ENCODE results near the gene COMMD10. TPM values are rescaled to one million over a fixed set of nuclear protein-coding genes. Genes with fewer than 3 reads are reported as not detected.

Gene COMMD10
- total RNA-seq, 4 donors from 2014 or later, result 14.2 to 113 (median 32.3) TPM

GRCh38 chr5:116137544-116138378, 52.9 kb downstream of the COMMD10 start:
- no peak overlapping the region for H3K4me3 ChIP-seq
- H3K9me3 ChIP-seq, result no peaks in the 10 kb centered on the region
- no peak for DNase-seq
- H3K36me3 ChIP-seq, result no peaks in the 10 kb centered on the region
- H3K4me1 ChIP-seq, result no peaks in the 10 kb centered on the region
- H3K27ac ChIP-seq, result no peak overlapping the region
- no peaks in the 10 kb centered on the region for H3K27me3 ChIP-seq
- TF ChIP-seq, protein P1, sequence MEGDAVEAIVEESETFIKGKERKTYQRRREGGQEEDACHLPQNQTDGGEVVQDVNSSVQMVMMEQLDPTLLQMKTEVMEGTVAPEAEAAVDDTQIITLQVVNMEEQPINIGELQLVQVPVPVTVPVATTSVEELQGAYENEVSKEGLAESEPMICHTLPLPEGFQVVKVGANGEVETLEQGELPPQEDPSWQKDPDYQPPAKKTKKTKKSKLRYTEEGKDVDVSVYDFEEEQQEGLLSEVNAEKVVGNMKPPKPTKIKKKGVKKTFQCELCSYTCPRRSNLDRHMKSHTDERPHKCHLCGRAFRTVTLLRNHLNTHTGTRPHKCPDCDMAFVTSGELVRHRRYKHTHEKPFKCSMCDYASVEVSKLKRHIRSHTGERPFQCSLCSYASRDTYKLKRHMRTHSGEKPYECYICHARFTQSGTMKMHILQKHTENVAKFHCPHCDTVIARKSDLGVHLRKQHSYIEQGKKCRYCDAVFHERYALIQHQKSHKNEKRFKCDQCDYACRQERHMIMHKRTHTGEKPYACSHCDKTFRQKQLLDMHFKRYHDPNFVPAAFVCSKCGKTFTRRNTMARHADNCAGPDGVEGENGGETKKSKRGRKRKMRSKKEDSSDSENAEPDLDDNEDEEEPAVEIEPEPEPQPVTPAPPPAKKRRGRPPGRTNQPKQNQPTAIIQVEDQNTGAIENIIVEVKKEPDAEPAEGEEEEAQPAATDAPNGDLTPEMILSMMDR (IDR thresholded peaks at IDR 0.05), result peak; percentile 24 to 79 (median 73)
- no peak for TF ChIP-seq POLR2A (IDR thresholded peaks at IDR 0.05)

DNA sequence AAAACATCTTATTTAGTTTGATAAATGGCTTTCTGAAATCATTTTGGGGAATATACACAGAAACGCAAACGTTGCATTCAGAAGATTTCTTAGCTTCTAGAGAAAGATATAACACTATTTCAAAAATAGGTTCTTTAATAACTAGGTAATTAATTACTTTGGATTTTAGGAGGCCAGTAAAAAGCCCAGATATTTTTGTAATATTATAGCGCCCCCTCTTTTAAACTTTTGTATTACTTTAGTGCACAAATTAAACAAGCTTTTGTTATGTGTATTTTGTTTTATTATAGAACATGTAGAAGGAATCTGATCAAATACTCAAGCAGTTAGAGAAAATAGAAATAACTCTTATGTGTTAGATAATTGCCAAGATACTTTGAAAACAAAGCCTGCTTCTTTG, 57.7 kb downstream of the COMMD10 start:
- Histone ChIP-seq H3K4me1 (no peaks in the 10 kb centered on the region), H3K9me3 (no peaks in the 10 kb centered on the region), H3K27me3 (no peaks in the 10 kb centered on the region), H3K36me3 (no peaks in the 10 kb centered on the region), H3K27ac (no peak overlapping the region), H3K4me3 (no peak overlapping the region)
- no peak for DNase-seq
- TF ChIP-seq, protein P1 (IDR thresholded peaks at IDR 0.05), result peak in 1 of 6 experiments; percentile 1
- TF ChIP-seq POLR2A (IDR thresholded peaks at IDR 0.05), result no peak

- DNase-seq, result no peak
- Histone ChIP-seq H3K4me3 (no peak overlapping the region), H3K9me3 (no peaks in the 10 kb centered on the region), H3K27me3 (no peaks in the 10 kb centered on the region), H3K27ac (no peak overlapping the region), H3K4me1 (no peaks in the 10 kb centered on the region), H3K36me3 (no peaks in the 10 kb centered on the region)
- TF ChIP-seq POLR2A (IDR thresholded peaks at IDR 0.05), result no peak
- TF ChIP-seq, protein P1 (IDR thresholded peaks at IDR 0.05), result no peak
These were observed 59.3 kb downstream of the COMMD10 start for GRCh38 chr5:116144103-116144502.

DNA sequence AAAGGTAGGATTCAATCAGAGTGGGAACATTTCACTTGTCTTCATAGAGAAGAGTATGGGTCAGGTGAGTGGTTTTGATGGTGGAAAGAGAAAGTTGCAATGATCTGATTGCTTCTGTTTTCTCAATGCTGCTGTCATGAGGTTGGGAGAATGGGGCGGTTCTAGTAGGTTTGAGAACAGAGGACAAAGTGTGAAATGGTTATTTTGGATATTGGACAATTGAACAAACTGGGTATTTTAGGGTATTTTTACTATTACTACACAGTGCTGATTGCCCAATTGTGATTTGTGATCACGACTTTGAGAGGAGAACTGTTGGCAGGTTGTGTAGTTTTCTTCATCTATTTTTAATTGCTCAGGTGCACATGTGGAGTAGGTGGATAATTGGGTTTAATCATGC, 60.2 kb downstream of the COMMD10 start:
- H3K4me1 ChIP-seq, result no peaks in the 10 kb centered on the region
- H3K27me3 ChIP-seq, result no peaks in the 10 kb centered on the region
- H3K4me3 ChIP-seq, result no peak overlapping the region
- DNase-seq, result no peak
- TF ChIP-seq, protein P1 (IDR thresholded peaks at IDR 0.05), result no peak
- no peak for TF ChIP-seq POLR2A (IDR thresholded peaks at IDR 0.05)
- H3K9me3 ChIP-seq, result no peaks in the 10 kb centered on the region
- no peaks in the 10 kb centered on the region for H3K36me3 ChIP-seq
- H3K27ac ChIP-seq, result no peak overlapping the region

DNA sequence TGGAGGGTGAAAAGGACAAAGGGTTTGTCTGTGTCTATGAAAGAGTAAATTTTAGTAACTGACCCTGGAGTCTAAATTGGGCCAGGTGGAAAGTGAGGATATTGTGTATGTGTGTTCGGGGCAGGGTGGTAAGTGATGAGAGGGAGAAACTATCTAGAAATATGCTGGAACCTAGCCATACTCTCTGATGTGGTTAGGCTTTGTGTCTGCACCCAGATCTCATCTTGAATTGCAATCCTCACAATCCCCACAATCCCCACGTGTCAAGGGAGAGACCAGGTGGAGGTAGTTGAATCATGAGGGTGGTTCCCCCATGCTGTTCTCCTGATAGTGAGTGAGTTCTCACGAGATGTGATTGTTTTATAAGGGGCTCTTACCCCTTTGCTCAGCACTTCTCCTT, 60.6 kb downstream of the COMMD10 start:
- Histone ChIP-seq H3K4me3 (no peak overlapping the region), H3K9me3 (no peaks in the 10 kb centered on the region), H3K4me1 (no peaks in the 10 kb centered on the region), H3K27ac (no peak overlapping the region), H3K36me3 (no peaks in the 10 kb centered on the region), H3K27me3 (no peaks in the 10 kb centered on the region)
- TF ChIP-seq, protein P1 (IDR thresholded peaks at IDR 0.05), result no peak
- no peak for TF ChIP-seq POLR2A (IDR thresholded peaks at IDR 0.05)
- no peak for DNase-seq

All from Peyer's patch (tissue), 4 donors.